ENCODE data around the gene PTPRM.

Gene PTPRM

GRCh38 chr18:7760967-7761948 lies 194.1 kb downstream of the PTPRM start:
- no peak for DNase-seq

- no peak for DNase-seq
Observed at GRCh38 chr18:7764405-7764804, 197.3 kb downstream of the PTPRM start.

GRCh38 chr18:7766346-7766745 lies 199.2 kb downstream of the PTPRM start:
- DNase-seq: no peak

GRCh38 chr18:7766817-7767216 lies 199.7 kb downstream of the PTPRM start:
- no peak for DNase-seq

GRCh38 chr18:7770908-7771307 lies 203.8 kb downstream of the PTPRM start:
- DNase-seq: no peak

- no peak for DNase-seq
Observed at GRCh38 chr18:7772510-7772888, 205.4 kb downstream of the PTPRM start.

GRCh38 chr18:7772951-7773350 lies 205.8 kb downstream of the PTPRM start:
- no peak for DNase-seq

GRCh38 chr18:7775128-7775527 lies 208.0 kb downstream of the PTPRM start:
- no peak for DNase-seq

- no peak for DNase-seq
Observed at GRCh38 chr18:7775843-7776242, 208.7 kb downstream of the PTPRM start.

GRCh38 chr18:7778181-7778580 lies 211.1 kb downstream of the PTPRM start:
- no peak for DNase-seq

GRCh38 chr18:7779211-7779610 lies 212.1 kb downstream of the PTPRM start:
- no peak for DNase-seq

- no peak for DNase-seq
Observed at GRCh38 chr18:7784171-7784570, 217.1 kb downstream of the PTPRM start.

GRCh38 chr18:7786569-7786968 lies 219.5 kb downstream of the PTPRM start:
- DNase-seq: no peak

- no peak for DNase-seq
Observed at GRCh38 chr18:7787339-7787738, 220.2 kb downstream of the PTPRM start.

GRCh38 chr18:7789856-7790552 lies 222.9 kb downstream of the PTPRM start:
- no peak for DNase-seq

- no peak for DNase-seq
Observed at GRCh38 chr18:7793100-7793499, 226.0 kb downstream of the PTPRM start.

GRCh38 chr18:7803956-7804469 lies 236.9 kb downstream of the PTPRM start:
- no peak for DNase-seq

GRCh38 chr18:7805096-7805495 lies 238.0 kb downstream of the PTPRM start:
- DNase-seq: no peak

GRCh38 chr18:7805880-7806279 lies 238.8 kb downstream of the PTPRM start:
- DNase-seq: no peak

- no peak for DNase-seq
Observed at GRCh38 chr18:7807936-7808453, 240.9 kb downstream of the PTPRM start.

- DNase-seq: no peak
Observed at GRCh38 chr18:7808992-7809391, 241.9 kb downstream of the PTPRM start.

GRCh38 chr18:7809455-7809854 lies 242.3 kb downstream of the PTPRM start:
- DNase-seq: no peak

- no peak for DNase-seq
Observed at GRCh38 chr18:7809978-7810377, 242.9 kb downstream of the PTPRM start.
